ENCODE measurements around the gene PLCXD1.
"Not testable (repeated sequence)": the region's sequence is repeated elsewhere in the genome, so short reads cannot be mapped to it uniquely, and the experiment has no call there.

The PLCXD1 gene

DNA sequence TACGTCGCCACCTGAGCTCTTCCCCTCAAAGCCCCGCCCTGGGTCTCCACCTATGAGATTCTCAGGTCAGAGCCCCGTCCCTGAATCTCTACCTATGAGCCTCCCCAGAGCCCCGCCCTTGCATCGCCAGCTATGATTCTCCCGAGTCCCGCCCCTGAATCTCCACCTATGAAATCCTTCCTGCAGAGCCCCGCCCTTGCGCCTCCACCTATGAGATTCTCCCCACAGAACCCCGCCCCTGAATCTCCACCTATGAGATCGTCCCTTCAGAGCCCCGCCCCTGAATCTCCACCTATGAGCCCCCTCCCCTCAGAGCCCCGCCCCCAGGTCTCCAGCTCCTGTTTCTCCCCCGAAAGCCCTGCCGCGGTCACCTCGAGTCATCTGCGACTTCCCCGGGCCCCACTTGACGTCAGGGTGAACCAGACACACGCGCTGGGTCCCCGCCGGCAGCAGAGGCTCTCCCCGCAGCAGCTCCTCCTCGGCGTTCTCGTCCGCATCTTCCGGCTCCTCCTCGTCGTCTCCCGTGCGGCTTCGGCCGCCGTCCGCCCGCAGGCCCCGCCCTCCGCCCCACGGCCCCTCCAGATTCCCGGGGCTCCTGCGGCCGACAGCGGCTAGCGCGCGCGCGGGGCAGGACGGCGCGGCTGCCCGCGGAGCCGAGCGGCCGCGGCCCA lies 37.0 kb downstream of the PLCXD1 start:
- DNase-seq = peak; percentile 95

DNA sequence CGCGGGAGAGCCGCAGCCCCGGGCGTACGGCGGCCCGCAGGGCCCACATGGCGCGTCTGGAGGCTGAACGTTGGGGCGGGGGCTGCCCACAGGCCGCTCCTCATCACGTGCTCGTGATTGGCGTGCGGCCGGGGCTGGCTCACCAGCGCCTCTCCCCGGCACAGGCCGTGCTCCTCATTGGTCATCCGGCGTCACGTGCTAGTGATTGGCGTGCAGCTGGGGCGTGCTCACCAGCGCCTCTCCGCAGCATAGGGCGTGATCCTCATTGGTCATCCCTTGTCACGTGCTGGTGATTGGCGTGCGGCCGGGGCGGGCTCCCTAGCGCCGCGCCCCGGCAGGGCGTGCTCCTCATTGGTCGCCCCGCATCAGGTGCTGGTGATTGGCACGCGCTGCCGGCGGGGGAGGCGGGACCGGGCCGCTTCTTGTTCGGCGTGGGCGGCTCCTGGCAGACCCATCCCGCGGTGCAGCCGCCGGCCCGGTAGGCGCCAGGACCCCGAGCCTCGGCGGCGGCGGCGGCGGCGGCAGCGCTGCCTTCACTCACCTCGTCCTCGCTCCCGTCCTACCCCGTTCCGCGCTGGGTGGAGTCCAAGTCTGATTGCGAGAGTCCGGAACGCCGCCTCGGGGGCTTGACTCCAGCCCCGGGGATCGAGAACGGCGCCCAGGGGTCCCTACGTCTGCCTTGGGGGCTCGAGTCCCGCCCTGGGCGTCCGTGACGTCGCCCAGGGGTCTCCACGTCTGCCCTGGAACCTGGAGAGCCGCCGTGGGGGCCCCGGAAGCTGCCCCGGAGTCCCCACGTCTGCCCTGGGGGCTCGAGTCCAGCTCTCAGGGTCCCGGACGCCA lies 37.8 kb downstream of the PLCXD1 start, which contains the start of gene GTPBP6:
GTPBP6 (minus strand) TSS at position 58 of the 840 bp plus-strand sequence; CDS start at position 49, 9 bp downstream.
- peak; percentile 100 for DNase-seq

DNA sequence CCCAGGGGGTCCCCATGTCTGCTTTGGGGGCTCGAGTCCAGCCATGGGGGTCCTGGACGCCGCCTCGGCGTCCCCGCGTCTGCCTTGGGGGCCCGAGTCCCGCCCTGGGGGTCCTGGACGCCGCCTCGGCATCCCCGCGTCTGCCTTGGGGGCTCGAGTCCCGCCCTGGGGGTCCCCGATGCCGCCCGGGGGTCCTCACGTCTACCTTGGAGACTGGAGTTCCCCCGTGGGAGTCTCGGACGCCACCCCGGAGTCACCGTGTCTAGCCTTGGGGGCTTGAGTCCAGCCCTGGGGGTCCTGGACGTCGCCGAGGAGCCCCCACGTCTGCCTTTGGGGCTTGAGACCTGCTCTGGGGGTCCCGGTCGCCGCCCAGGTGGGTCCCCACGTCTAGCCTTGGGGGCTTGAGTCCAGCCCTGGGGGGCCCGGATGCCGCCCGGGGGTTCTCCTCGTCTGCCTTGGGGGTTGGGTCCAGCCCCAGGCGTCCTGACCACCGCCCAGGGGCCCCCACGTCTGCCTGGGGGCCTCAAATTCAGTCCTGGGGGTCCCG lies 38.5 kb downstream of the PLCXD1 start:
- no peak for DNase-seq

DNA sequence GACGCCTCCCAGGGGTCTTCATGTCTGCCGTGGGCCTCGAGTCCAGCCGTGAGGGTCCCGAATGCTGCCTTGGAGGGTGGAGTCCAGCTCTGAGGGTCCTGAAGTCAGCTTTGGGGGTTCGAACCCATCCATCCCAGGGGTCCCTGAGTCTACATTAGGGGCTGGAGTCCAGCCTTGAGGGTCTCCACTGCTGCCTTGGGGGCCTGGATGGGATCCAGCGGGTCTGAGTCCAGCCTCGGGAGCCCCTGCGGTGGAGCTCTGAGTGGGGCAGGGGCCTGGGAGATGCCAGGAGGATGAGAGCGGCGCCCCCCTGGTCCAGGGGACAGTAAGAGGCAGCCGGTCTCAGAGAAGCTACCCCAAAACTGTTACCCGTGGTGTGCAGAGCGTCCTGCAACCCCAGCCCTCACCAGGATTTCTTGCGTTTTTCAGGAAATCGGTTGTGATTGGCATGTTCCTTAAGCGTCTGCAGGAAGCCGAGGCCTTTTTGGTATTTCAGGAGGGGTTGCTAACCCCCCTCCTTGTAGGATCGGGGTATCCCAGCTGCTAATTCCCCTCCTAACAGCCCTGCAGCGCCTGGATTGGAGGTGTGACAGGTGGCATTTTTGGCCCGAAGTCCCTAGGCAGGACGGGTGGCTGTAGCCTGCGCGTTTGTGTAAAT lies 39.1 kb downstream of the PLCXD1 start:
- DNase-seq = no peak

DNA sequence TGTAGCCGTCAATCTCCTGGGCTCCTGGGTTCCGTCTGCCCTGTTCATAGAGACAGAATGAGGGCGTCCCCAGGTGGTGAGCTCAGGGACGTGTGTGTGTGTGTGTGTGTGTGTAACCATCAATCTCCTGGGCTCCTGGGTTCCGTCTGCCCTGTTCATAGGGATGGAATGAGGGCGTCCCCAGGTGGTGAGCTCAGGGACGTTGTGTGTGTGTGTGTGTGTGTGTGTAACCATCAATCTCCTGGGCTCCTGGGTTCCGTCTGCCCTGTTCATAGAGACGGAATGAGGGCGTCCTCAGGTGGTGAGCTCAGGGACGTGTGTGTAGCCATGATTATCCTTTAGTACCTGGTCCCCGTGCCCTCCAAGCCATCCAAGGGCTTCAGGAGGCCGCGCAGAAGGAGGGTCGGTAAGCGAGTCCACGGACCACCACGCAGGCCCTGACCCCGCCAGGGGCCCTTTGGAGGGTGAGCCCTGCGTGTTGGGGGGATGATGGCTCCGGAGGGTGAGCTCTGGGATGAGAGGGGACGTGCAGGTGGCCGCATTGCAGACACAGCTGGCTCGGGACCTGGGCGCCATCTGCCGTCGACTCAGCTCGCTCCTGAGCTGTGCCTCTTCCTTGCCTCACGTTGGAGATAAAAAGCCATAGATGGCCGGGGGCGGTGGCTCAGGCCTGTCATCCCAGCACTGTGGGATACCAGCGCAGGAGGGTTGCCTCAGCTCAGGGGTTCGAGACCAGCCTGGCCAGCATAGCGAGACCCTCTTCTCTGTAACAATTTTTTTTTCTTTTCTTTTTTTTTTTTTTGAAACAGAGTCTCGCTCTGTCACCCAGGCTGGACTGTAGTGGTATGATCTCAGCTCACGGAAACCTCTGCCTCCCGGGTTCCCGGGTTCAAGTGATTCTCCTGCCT lies 42.8 kb downstream of the PLCXD1 start:
- no peak for DNase-seq

DNA sequence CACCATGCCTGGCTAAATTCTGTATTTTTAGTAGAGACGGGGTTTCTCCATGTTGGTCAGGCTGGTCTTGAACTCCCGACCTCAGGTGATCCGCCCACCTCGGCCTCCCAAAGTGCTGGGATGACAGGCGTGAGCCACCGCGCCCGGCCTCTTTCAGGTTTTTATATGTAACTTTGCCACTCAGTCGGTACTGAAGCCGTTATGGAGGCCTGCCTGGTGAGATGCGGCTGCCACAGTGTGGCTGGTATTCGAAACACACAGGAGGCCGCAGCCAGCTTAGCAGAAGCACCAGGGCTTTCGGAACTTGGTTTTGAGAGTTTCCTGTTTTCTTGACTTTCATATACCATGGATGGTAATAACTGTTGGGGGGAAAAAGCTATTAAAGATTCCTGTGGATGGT lies 43.5 kb downstream of the PLCXD1 start:
- not testable (repeated sequence) for DNase-seq

DNA sequence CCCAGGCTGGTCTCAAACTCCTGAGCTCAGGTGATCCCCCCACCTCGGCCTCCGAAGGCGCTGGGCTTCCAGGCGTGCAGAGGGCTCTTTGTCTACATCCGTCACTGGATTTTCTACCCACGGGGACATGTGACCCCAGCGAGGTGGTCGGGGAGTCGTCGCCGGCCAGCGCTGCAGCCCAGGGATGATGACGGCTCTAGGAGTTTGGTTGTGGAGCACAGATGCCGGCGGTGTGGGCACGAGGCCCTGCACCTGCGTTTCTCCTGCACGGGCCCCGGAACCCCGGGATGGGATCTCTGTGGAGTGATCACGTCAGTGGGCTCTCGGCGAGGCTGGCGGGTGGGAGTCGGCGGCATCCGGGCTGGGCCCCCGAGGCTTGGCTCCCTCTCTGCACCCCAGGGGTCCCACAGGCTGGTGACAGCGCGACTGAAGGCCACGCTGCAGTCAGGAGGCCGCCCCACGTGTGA lies 46.5 kb downstream of the PLCXD1 start:
- no peak for DNase-seq

DNA sequence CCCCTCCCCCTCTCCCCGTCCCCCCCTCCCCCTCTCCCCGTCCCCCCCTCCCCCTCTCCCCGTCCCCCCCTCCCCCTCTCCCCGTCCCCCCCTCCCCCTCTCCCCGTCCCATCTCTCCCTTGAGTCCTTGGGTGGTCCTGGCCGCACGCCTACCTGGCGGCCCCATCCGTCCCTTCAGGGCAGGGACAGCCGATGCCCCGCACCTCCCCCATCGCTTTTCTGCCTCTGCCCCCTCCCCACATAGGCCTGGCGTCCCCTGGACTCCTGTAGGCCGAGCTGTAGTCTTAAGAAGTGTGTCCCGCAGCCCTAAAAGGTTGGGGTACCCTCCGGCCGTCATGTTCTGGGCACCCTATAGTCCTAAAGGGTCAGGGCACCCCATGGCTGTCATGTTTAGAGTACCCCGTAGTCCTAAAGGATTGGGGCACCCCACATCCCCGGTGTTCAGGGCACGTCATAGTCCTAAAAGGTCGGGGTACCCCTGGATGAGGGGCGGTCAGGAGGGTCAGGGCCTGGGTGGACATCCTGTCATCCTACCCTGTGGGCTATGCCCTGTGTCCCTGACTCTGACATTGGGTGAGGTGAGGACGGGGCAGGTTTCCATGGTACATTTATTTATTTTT lies 48.2 kb downstream of the PLCXD1 start:
- no peak for DNase-seq

DNA sequence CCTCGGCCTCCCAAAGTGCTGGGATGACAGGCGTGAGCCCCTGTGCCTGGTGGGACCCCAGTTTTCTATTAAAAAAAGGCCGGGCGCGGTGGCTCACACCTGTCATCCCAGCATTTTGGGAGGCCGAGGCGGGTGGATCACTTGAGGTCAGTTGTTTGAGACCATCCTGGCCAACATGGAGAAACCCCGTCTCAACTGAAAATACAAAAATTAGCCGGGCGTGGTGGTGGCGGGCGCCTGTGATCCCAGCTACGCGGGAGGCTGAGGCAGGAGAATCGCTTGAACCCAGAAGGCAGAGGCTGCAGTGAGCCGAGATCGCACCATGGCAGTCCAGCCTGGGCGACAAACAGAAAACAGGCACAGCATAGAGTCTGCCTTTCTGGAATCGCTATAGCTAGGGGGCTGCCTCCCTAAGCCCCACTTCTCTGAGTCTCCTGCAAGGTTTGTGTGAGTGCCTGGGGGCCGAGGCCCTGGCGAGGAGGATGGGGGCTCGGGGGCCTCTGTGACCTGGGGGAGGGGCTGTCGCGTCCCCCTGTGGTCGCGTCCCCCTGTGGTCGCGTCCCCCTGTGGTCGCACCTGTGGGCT lies 49.1 kb downstream of the PLCXD1 start:
- not testable (repeated sequence) for DNase-seq

DNA sequence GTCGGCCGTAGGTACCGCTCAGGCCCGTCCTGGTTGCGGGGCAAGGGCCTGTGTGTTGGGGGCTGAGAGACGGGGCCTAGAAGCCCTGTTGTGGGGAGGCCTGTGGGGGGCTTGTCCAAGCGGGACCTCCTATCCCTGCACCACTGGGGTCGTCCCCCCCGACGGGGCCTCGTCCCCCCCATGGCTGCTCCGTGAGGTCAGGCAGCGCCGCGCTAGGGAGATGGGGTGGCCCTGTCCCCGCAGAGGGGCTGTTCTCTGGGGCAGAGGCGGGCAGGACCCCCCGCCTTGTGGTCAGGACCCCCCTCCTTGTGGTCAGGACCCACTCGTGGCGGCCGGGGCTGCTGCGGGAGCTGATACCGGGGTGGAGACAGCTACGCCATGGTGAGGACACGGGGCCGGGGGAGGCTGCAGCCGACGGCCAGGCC lies 49.6 kb downstream of the PLCXD1 start:
- no peak for DNase-seq

DNA sequence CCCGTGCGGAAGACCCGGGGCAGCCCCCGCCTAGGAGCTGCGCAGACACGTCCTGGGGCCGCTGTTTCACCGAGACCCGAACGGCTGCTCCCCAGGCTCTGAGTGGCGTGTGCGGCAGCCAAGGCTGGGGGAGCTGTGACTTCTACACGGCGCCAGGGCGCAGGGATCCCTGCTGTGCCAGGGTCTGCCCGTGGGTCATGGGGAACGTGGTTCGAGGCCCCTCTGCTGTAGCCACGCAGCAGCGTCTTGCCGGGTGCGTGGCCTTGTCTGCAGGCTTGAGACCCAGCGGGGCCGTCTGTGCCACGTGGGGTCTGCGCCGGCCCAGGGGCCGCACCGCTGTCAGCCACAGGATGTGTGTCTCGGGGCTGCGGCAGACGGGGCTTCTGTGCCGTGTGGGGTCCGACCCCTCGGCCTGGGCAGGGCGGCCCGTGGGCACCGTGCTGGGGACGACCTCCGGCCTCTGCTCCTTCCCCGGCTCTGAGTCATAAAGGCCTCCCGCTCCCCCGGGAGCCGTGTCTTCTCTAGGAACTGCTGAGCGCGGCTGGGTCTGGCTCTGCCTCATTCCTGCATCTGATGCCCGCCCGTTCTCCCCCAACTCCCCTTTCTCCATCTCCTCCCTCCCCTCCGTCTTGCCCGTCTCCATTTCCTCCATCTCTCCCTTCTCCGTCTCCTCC lies 50.1 kb downstream of the PLCXD1 start:
- peak; percentile 60 for DNase-seq

DNA sequence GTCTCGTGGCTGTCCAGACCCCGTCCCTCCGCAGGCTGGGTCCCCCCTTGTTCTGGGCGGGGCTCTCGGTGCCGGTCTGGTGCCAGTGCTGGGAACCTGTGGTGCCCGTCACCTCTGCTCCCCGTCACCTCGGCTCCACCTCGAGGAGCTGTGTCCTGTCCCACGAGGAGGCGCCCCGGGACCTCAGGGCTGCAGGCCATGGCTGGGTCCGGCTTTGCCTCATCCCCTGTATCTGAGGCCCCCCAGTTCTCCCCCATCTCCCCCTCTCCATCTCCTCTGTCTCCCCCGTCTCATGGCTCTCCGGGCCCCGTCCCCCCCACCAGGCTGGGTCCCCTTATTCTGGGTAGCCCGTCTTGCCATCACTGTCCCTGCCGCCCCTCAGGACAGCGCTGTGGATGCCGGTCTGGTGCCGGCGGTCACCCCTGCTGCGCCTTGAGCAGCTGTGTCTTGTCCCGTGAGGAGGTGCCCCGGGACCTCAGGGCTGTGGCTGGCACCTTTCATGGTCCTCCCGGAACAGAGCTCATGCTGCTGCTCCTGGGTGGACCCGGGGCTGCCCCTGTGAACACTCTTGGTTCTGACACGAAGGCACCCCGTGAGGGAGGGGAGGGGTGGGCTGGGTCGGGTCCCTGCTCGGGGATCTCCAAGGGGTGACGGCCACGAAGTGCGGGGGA lies 50.8 kb downstream of the PLCXD1 start:
- DNase-seq = no peak

DNA sequence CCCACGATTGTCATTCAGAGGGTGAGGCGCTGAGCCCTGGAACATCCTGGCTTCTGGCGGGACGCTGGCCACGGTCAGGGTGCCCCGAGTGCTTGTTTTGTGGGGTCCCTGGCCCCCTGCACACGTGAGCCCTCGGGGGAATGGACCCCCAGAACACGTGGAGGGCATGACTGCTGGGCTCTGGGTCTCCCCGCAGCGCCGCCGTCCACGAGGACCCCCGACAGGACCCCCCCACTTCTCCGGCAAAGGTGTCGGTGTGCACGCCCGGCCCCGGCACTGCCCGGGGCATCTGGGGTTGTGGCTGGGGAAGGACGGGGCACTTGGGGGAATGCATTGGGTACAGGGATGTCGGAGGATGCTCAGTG lies 51.3 kb downstream of the PLCXD1 start:
- no peak for DNase-seq

DNA sequence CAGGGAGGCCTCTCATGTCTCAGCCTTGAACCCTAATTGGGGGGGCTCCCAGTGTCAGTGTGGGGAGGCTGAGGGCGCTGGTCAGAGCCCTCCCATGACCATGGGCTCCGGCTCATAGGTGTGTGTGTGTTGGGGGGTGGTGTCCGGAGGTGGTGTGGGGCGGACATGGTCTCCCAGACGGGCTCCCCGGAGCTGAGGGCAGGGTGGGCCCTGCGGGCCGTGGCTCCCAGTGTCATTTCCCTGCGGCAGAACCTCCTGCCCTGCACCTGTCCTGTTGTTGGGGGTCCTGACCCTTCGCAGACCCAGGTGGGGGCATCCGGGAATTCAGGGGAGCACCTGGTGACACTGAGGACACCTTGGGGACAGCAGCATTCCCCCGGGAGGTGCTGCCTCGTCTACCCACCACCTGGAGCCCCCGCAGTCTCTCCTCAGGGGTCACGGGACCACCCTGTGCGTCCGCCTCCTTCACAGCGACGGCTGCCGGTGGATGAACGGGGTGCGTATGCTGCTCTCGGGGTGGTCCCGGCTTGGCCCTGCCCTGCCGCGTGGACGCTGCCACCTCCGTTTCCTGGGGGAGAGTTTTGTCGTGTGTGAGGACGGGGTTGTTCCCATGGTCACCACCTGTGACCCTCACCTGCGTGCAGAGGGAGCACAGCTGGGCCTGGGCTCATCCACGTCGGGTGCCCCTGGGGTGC lies 51.9 kb downstream of the PLCXD1 start:
- no peak for DNase-seq

DNA sequence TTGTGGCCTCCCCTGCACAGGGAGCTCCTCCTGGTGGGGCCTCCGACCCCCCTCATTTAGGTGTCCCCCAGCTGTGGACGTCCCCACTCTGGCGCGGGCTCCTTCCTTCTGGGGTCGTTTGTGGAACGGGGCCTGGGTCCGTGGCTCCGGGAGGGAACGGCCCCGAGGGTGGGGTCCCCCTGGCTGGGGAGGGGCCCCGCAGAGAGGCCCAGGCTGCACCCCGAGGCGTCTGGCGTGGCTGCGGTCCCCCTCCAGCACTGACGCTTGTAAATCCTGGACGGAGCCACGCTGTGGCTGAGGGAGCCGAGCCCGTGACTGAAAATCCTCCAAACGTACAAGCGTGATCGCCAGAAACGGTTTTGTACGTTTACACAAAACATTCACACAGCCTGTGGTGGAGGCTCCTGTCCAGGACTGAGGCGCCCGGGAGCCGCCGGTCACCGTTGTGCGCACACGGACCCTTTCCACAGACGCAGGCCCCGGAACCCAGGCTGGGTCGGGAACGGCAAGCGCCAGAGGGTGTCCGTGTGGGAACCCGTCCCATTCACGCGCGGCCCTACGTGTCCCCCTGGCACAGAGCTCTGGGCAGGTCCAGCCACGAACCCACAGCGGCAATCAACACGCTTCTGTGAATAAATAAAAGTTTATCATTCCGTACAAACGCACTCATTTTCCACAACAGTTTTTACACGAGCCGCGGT lies 52.6 kb downstream of the PLCXD1 start:
- DNase-seq = no peak

DNA sequence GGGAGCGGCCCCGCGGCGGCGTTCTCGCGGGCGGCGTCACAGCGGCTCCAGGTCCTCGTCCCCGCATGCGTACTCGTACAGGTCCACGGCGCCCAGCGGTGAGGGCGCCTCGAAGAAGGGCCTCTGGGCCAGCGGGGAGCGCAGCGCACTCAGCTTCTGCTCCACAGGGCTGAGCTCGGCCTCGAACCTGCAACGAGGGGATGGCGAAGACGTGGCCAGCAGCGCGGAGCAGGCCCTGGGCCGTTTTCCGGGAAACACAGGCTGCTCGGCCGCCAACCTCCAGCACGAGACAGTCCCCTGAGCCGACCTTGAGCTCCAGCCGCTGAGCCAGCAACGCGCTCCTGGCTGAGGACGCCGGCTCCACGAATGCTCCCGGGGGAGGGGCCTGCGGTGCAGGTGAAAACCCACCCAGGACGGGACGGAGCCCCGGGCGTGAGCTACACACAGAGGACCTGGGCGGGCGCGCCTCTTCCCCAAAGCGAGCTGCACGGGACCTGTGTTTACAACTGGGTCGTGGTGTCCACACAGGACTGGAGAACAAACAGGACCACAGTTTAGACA lies 53.2 kb downstream of the PLCXD1 start:
- no peak for DNase-seq

DNA sequence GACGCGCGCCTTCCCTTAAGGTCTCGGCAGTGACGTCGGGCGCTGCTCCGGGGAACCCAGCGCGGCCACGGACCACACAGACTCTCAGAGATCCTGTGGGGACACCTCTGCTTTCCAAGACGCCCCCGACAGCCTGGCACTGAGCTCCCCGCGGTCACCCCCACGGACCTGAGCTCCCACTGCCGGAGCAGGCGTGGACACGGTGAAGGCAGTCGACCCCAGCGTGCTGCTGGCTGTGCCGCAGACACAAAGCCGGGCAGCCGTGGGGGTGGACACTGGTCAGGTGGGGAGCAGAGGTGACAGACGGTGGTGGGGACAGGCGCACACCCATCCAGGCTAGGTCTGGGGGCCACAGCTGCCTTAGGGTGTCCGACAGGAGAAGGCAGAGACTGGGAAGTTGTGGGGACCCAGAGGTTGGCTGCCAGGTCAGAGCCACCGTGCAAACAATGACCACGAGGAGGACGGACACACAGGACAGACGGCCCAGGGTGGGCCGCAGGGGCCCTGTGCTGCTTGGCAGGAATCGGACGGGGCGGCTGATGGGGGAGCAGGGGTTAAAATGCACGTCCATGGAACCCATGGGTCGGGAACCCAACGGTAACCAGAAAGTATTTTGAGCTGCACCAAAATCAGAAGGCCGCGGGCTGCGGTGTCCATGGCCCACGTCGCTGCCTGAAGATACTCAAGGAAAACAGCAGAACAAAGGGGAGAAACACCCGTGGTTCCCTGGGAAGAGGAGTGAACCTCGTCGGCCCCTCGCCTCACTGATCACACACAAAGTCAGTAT lies 54.0 kb downstream of the PLCXD1 start:
- DNase-seq = no peak

DNA sequence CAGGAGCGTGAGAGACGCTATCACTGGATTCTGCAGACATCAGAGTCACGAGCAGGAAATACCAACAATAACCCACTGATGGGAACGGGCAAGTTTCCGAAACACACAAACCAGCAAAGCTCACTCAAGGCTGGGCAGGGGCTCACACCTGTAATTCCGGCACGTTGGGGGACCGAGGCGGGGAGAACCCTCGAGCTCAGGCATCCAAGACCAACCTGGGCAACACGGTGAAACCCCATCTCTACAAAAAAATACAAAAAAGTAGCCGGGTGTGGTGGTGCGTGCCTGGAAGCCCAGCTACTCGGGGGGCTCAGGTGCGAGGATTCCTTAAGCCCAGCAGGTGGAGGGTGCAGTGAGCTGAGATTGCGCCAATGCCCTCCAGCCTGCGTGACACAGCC lies 54.6 kb downstream of the PLCXD1 start:
- no peak for DNase-seq
